Hepatocyte (in vitro differentiated cells): ENCODE results near the gene COX8C. TPM values are rescaled to one million over a fixed set of nuclear protein-coding genes. Genes with fewer than 3 reads are reported as not detected.

Experiments
- DNase-seq: peaks from one replicate; pipeline ENCODE4 v3.0.0-alpha.2; 2016; ENCODE audit warnings: low spot score
- H2AFZ ChIP-seq: fragments of 200-600 bp; sonication (generic); 2 replicates; pipeline ENCODE4 v1.6.0; 2016; ENCODE audit warnings: antibody characterized with exemption, mild to moderate bottlenecking
- H3K27ac ChIP-seq: fragments of 200-600 bp; sonication (generic); 2 replicates; pipeline ENCODE4 v1.5.1; 2016; ENCODE audit warnings: mild to moderate bottlenecking
- H3K27me3 ChIP-seq: fragments of 200-600 bp; sonication (generic); 2 replicates; pipeline ENCODE4 v1.6.1; 2016
- H3K36me3 ChIP-seq: fragments of 200-600 bp; sonication (generic); replicated peaks from 2 replicates; pipeline ENCODE4 v1.5.1; 2016; ENCODE audit warnings: low read depth; ENCODE audit not compliant: insufficient read depth
- H3K4me1 ChIP-seq: fragments of 200-600 bp; sonication (generic); 2 replicates; pipeline ENCODE4 v1.5.1; 2016; ENCODE audit warnings: mild to moderate bottlenecking, moderate library complexity; ENCODE audit not compliant: insufficient read depth
- H3K4me2 ChIP-seq: fragments of 200-600 bp; sonication (generic); 2 replicates; pipeline ENCODE4 v1.6.0; 2016
- H3K4me3 ChIP-seq: fragments of 200-600 bp; sonication (generic); 2 replicates; pipeline ENCODE4 v1.5.1; 2016; ENCODE audit warnings: mild to moderate bottlenecking
- H3K79me2 ChIP-seq: fragments of 200-600 bp; sonication (generic); 2 replicates; pipeline ENCODE4 v1.6.0; 2017; ENCODE audit warnings: mild to moderate bottlenecking
- H3K9me2 ChIP-seq: fragments of 200-600 bp; sonication (generic); replicated peaks from 2 replicates; pipeline ENCODE4 v1.6.0; 2017; ENCODE audit warnings: mild to moderate bottlenecking; ENCODE audit not compliant: insufficient read depth
- H3K9me3 ChIP-seq: fragments of 200-600 bp; sonication (generic); 2 replicates; pipeline ENCODE4 v1.5.1; 2016; ENCODE audit warnings: low read depth, mild to moderate bottlenecking
- H4K20me1 ChIP-seq: fragments of 200-600 bp; sonication (generic); 2 replicates; pipeline ENCODE4 v1.6.0; 2016; ENCODE audit warnings: mild to moderate bottlenecking; ENCODE audit not compliant: insufficient read depth, poor library complexity, severe bottlenecking
- EZH2 ChIP-seq: fragments of 200-600 bp; sonication (generic); IDR thresholded peaks from 2 replicates; pipeline ENCODE4 v1.6.1; 2016; ENCODE audit warnings: antibody characterized with exemption, mild to moderate bottlenecking, borderline replicate concordance
- EZH2phosphoT487 ChIP-seq: fragments of 200-600 bp; sonication (generic); IDR thresholded peaks from one replicate; pipeline ENCODE4 v1.6.1; 2018; ENCODE audit warnings: antibody characterized with exemption, mild to moderate bottlenecking, low read depth, moderate library complexity; ENCODE audit not compliant: unreplicated experiment, severe bottlenecking
- WGBS: methylation state at CpG from one replicate; pipeline ENCODE4 v1.1.6; 2016; ENCODE audit warnings: low lambda C conversion rate; ENCODE audit errors: missing lambda C conversion rate; 5-methylcytosine and 5-hydroxymethylcytosine counted together
- polyA plus RNA-seq: library from polyadenylated mRNA; unstranded; fragments of >200 nt; fragmentation: Nextera tagmentation; extraction: Ambion mirVana; gene quantifications from 2 replicates; pipeline ENCODE4 v1.2.1, GENCODE V29; 2016
- total RNA-seq: library from RNA; depleted of rRNA; stranded (reverse); fragments of >200 nt; gene quantifications from 2 replicates; pipeline ENCODE4 v1.2.3, GENCODE V29; 2014
- TF ChIP-seq, protein P1 (sequence below): fragments of 200-600 bp; sonication (generic); IDR thresholded peaks from 2 replicates; pipeline ENCODE4 v1.5.1; 2016; ENCODE audit warnings: antibody characterized with exemption, mild to moderate bottlenecking; ENCODE audit not compliant: poor library complexity

The COX8C gene
- total and polyA plus RNA-seq, 2 experiments from 2014 or later: not detected

DNA sequence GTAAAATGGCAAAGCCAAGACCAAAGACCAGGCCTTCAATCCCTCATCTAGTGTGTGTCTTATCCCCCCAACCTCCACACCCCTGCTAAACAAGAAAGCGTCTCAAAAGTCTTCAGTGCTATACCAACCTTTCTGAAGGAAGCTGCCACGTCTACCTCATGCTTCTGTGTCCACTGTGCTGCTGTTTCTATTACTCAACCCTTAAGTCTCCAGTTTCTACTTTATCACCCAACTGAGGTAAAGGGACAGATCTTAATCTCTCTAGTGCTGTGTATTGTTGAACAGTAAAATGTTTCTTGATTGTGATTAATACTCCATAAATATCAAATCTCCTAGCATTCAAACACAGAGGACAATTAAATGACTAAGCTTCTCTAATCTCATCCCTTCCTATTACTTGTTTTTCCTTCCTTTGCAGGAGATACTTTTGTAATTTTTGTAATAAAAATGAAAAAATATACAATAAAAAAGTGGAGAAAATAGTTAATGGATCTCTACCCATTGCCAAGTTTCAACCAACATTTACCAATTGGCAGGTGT lies 37.5 kb upstream of the COX8C start:
- no peak overlapping the region for H3K4me2 ChIP-seq
- no peaks in the 10 kb centered on the region for H3K4me1 ChIP-seq
- TF ChIP-seq EZH2 (no peak), EZH2phosphoT487 (no peak)
- TF ChIP-seq, protein P1, sequence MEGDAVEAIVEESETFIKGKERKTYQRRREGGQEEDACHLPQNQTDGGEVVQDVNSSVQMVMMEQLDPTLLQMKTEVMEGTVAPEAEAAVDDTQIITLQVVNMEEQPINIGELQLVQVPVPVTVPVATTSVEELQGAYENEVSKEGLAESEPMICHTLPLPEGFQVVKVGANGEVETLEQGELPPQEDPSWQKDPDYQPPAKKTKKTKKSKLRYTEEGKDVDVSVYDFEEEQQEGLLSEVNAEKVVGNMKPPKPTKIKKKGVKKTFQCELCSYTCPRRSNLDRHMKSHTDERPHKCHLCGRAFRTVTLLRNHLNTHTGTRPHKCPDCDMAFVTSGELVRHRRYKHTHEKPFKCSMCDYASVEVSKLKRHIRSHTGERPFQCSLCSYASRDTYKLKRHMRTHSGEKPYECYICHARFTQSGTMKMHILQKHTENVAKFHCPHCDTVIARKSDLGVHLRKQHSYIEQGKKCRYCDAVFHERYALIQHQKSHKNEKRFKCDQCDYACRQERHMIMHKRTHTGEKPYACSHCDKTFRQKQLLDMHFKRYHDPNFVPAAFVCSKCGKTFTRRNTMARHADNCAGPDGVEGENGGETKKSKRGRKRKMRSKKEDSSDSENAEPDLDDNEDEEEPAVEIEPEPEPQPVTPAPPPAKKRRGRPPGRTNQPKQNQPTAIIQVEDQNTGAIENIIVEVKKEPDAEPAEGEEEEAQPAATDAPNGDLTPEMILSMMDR: no peak
- peaks cover 26% of the 10 kb centered on the region for H4K20me1 ChIP-seq
- no peak overlapping the region for H3K4me3 ChIP-seq
- no peaks in the 10 kb centered on the region for H3K9me3 ChIP-seq
- H3K79me2 ChIP-seq: peaks cover 98% of the 10 kb centered on the region
- H3K9me2 ChIP-seq: no peaks in the 10 kb centered on the region
- no peak overlapping the region for H2AFZ ChIP-seq
- DNase-seq: no peak
- H3K27me3 ChIP-seq: no peaks in the 10 kb centered on the region
- H3K36me3 ChIP-seq: no peaks in the 10 kb centered on the region
- 87% methylated on average over 2 of the region's 2 CpGs for WGBS
- H3K27ac ChIP-seq: peak overlapping the region; percentile 66

DNA sequence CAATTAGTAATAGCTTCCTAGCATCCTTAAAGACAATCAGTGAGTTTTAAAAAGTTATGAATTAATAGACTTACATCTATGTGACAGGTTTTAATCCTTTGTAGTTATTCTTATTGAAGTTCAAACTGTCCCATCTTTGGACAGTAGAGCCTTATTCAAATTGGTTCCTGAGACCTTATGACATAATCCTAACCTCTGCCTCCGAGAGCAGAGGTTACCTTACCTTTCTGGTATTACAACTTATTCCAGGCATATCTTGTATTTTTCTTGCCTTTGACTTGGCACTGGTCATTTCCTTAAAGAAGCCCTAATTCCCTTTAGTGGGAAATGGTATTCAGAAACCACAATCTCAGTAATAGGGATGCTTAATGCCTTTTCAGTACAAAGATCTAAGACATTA lies 35.9 kb upstream of the COX8C start:
- TF ChIP-seq, protein P1: no peak
- TF ChIP-seq EZH2phosphoT487 (no peak), EZH2 (no peak)
- no peak overlapping the region for H3K4me3 ChIP-seq
- peaks cover 26% of the 10 kb centered on the region for H4K20me1 ChIP-seq
- no peak overlapping the region for H2AFZ ChIP-seq
- no peak overlapping the region for H3K4me2 ChIP-seq
- no peaks in the 10 kb centered on the region for H3K36me3 ChIP-seq
- H3K4me1 ChIP-seq: no peaks in the 10 kb centered on the region
- H3K9me2 ChIP-seq: no peaks in the 10 kb centered on the region
- no peaks in the 10 kb centered on the region for H3K27me3 ChIP-seq
- WGBS: 63% methylated on average over 1 of the region's 1 CpG
- peaks cover 98% of the 10 kb centered on the region for H3K79me2 ChIP-seq
- H3K27ac ChIP-seq: no peak overlapping the region
- DNase-seq: no peak
- H3K9me3 ChIP-seq: no peaks in the 10 kb centered on the region

DNA sequence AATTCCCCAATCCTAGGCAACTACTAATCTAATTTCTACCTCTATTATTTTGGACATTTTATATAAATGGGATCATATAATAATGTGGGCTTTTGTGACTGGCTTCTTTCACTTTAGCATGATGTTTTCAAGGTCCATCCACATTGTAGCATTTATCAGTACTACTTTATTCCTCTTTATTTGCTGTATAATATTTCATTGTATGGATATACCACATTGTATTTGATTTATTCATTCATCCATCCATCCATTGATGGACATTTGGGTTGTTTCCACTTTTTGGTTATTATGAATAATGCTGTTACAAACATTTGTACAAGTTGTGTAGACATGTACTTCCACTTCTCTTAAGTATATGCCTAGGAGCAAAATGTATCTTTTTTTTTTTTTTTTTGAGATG lies 31.4 kb upstream of the COX8C start:
- no peak for DNase-seq
- H4K20me1 ChIP-seq: peaks cover 37% of the 10 kb centered on the region
- H3K27me3 ChIP-seq: no peaks in the 10 kb centered on the region
- H3K4me2 ChIP-seq: no peak overlapping the region
- peaks cover 96% of the 10 kb centered on the region for H3K79me2 ChIP-seq
- H3K27ac ChIP-seq: no peak overlapping the region
- H3K9me2 ChIP-seq: no peaks in the 10 kb centered on the region
- no peak overlapping the region for H2AFZ ChIP-seq
- H3K36me3 ChIP-seq: no peaks in the 10 kb centered on the region
- H3K9me3 ChIP-seq: no peaks in the 10 kb centered on the region
- TF ChIP-seq EZH2phosphoT487 (no peak), EZH2 (no peak)
- TF ChIP-seq, protein P1: no peak
- H3K4me1 ChIP-seq: peaks cover 4% of the 10 kb centered on the region
- H3K4me3 ChIP-seq: no peak overlapping the region

DNA sequence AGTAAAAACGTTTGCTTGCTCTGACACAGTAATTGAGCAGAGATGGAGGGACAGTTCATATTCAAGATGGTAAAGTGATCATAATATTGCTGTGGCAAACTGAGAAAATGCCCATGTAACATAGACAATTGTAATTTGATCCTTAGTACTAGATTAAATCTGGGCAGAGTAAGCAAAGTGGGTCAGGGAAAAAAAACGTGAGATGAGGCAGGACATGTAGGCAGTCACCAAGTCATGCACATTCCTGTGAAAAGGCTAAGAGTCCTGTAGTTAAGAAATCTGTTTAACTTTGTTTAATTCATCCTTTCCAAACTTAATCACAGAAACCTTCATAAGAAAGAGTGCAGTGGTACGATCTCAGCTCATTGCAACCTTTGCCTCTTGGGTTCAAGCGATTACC lies 30.3 kb upstream of the COX8C start:
- H3K79me2 ChIP-seq: peaks cover 96% of the 10 kb centered on the region
- H3K4me1 ChIP-seq: peaks cover 4% of the 10 kb centered on the region
- TF ChIP-seq, protein P1: no peak
- no peak for TF ChIP-seq EZH2phosphoT487
- TF ChIP-seq EZH2: no peak
- H3K4me3 ChIP-seq: no peak overlapping the region
- H3K27ac ChIP-seq: no peak overlapping the region
- no peaks in the 10 kb centered on the region for H3K9me3 ChIP-seq
- WGBS: 78% methylated on average over 4 of the region's 4 CpGs
- no peaks in the 10 kb centered on the region for H3K36me3 ChIP-seq
- H3K9me2 ChIP-seq: no peaks in the 10 kb centered on the region
- H2AFZ ChIP-seq: no peak overlapping the region
- H3K27me3 ChIP-seq: no peaks in the 10 kb centered on the region
- peaks cover 41% of the 10 kb centered on the region for H4K20me1 ChIP-seq
- no peak for DNase-seq
- H3K4me2 ChIP-seq: no peak overlapping the region
